GM21360 (cell line): ENCODE data around the gene MTM1.

Source experiments
- ATAC-seq: cut with Tn5 transposase; IDR thresholded peaks from one replicate; pipeline ENCODE4 v1.9.1; 2021; ENCODE audit warnings: mild to moderate bottlenecking, moderate library complexity; ENCODE audit not compliant: unreplicated experiment

The MTM1 gene

GRCh38 chrX:150701377-150701776 is 133.0 kb downstream of the MTM1 start:
- ATAC-seq: no peak

GRCh38 chrX:150702966-150703694 is 134.7 kb downstream of the MTM1 start:
- no peak for ATAC-seq

GRCh38 chrX:150703695-150703974 is 135.2 kb downstream of the MTM1 start:
- no peak for ATAC-seq

- no peak for ATAC-seq
Observed at GRCh38 chrX:150704030-150704613, 135.7 kb downstream of the MTM1 start.

GRCh38 chrX:150712619-150713018 is 144.2 kb downstream of the MTM1 start:
- ATAC-seq: no peak

- ATAC-seq: no peak
Observed at GRCh38 chrX:150715184-150715583, 146.8 kb downstream of the MTM1 start.

- no peak for ATAC-seq
Observed at GRCh38 chrX:150719621-150720020, 151.2 kb downstream of the MTM1 start.
